Right ventricle myocardium superior (tissue), 1 donor: ENCODE results near the gene TTC23L. TPM values are rescaled to one million over a fixed set of nuclear protein-coding genes. Genes with fewer than 3 reads are reported as not detected.
A peak's percentile ranks its signal among the peaks of the same experiment; 100 is the strongest.

Experiments used
- ATAC-seq: fragments of 200-7000 bp; cut with Tn5 transposase; one replicate; pipeline ENCODE4 v1.9.1; 2020; ENCODE audit warnings: mild to moderate bottlenecking; ENCODE audit not compliant: poor library complexity
- DNase-seq: peaks from one replicate; pipeline ENCODE4 v3.0.0-alpha.2; 2020
- intact Hi-C: fragments of 100-400 bp; cut with DNase I; formaldehyde crosslinking; loops from one replicate; pipeline ENCODE4 v1.11.2; 2022
- total RNA-seq: library from RNA; stranded (reverse); fragmentation: NEBNext Ultra II Directional; extraction: Animal tissue kit (Norgen Biotek cat#: 25700); gene quantifications from one replicate; pipeline ENCODE4 v1.2.1, GENCODE V29; 2021
- donor health status: DM: no; HTN: yes; CAD: no; lungs with severe emphysema.

Gene TTC23L
- total RNA-seq, 1 donor from 2014 or later: not detected

GRCh38 chr5:34930870-34931269, 91.9 kb downstream of the TTC23L start:
- DNase-seq: no peak

GRCh38 chr5:34932947-34933346, 94.0 kb downstream of the TTC23L start:
- intact Hi-C loops: no loop called here
- DNase-seq: no peak
- no peak for ATAC-seq

More at GRCh38 chr5:34930870-34931269, 91.9 kb downstream of the TTC23L start:
- no peak for ATAC-seq
- intact Hi-C loops: no loop called here

DNA sequence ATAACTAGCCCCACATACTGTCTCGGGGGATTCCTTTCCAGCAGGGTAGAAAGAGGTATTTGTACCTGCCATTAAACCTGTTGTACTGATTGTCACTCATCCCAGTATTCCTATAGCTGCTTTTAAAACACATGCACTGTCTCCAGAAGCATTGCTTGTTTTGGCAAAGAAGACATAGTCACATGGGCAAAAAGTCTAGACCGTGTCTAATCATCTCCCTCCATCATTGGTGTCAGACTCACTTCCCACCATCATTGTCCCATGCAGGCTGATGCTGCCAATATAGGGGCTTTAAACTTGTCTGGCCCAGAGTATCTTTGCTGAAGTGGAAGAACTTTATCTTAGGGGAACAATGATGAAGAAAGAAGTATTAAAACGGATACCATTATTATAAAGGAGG, 103.0 kb downstream of the TTC23L start:
- ATAC-seq: no peak
- no peak for DNase-seq
- intact Hi-C loops: no loop called here

DNA sequence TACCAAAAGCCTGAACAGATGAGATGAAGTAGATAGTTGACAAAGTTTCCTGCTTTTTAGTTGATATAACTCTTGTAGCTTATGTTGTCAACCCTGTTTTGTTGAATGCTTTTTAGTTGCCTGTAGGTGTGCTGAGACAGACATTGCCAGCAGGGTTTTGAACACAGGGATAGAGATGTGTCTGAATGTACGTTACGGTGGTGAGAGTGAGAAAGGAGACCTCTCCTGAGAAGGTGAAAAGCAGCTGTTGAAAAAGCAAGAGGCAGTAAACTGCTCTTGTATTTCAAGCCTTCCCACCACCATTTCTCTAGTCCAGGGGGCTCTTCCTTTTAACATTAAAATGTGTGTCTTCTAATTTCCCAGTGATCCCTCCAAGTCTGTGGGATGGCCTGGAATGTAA, 105.1 kb downstream of the TTC23L start:
- ATAC-seq (peak; percentile 52), DNase-seq (no peak)
- intact Hi-C loops: no loop called here

DNA sequence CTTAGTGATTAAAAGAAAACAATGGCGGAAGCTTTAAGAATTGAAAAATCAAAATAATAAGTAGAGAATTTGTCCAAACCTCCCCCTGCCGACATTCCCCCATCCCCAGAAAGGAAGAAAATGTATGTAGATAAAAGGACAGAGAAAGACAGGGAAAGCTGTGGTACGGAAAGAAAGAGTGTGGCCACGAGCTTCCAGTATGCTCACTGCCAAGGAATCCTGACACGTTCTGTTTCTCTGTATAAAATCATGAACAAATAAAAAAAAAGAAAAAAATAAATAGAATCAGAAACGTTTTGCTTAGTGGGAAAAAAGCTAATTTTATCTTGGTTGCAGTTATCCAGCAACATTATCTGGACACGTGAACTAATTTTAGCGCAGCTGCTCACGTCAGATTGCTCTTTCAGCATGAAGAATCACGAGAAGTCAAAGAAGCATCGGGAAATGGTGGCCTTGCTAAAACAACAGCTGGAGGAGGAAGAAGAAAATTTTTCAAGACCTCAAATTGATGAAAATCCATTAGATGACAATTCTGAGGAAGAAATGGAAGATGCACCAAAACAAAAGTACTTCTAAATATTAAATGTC, 105.6 kb downstream of the TTC23L start:
- DNase-seq (no peak), ATAC-seq (peak; percentile 79)
- intact Hi-C loops: no loop called here

Other genes starting within 250 kb of the TTC23L start
- gene RAI14, start 182.8 kb upstream of the TTC23L start, total RNA-seq: 10.5 TPM
- 21.5 TPM for gene RAD1, start 76.3 kb downstream of the TTC23L start, total RNA-seq
- gene BRIX1, start 76.5 kb downstream of the TTC23L start, total RNA-seq: 9.0 TPM
- 50.3 TPM for gene DNAJC21, start 90.4 kb downstream of the TTC23L start, total RNA-seq
- not detected for gene AGXT2, start 208.8 kb downstream of the TTC23L start, total RNA-seq